ENCODE measurements around the gene SPIRE1.

DNA sequence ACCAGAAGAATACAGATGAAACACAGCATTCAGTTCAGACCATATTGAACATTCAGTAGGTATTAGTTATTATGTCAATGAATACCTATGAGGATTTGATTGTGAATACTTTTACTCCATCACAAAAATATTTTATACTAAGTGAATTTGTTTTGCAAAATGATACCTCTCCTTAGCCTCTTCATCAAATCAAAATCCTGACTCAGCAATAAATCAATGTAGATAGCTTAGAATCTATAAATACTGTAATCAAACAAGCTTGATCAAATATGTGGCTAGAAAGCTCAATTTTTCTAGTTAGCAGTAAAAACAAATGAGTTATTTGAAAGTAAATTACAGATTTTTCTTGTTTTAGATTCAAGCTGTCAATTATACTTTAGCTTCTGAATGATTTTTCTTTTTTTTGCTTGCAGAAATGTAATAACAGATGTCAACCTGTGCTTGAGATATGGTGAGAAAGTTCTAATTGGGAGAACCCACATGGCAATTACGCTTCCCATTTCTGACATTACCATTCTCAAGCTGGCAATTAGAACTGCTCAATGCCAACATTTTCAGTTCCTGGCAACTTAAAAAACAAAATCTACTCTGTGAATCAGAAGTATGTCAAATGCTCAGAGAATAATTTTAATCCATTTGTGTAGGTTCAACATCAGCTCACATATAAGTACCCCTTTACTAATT is 140.6 kb downstream of the SPIRE1 start:
- TF ChIP-seq, protein P1, sequence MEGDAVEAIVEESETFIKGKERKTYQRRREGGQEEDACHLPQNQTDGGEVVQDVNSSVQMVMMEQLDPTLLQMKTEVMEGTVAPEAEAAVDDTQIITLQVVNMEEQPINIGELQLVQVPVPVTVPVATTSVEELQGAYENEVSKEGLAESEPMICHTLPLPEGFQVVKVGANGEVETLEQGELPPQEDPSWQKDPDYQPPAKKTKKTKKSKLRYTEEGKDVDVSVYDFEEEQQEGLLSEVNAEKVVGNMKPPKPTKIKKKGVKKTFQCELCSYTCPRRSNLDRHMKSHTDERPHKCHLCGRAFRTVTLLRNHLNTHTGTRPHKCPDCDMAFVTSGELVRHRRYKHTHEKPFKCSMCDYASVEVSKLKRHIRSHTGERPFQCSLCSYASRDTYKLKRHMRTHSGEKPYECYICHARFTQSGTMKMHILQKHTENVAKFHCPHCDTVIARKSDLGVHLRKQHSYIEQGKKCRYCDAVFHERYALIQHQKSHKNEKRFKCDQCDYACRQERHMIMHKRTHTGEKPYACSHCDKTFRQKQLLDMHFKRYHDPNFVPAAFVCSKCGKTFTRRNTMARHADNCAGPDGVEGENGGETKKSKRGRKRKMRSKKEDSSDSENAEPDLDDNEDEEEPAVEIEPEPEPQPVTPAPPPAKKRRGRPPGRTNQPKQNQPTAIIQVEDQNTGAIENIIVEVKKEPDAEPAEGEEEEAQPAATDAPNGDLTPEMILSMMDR (IDR thresholded peaks at IDR 0.05) = no peak
- no peak for TF ChIP-seq POLR2A (IDR thresholded peaks at IDR 0.05)
